GM12878 (cell line): ENCODE measurements around the gene GPR68. TPM values are rescaled to one million over a fixed set of nuclear protein-coding genes. Genes with fewer than 3 reads are reported as not detected.

Experiments
- ATAC-seq: fragments of 200-7000 bp; cut with Tn5 transposase; 3 replicates; pipeline ENCODE4 v1.9.1; 2020; ENCODE audit warnings: mild to moderate bottlenecking, moderate library complexity
- BruUV-seq: library from RNA; stranded (reverse); fragments of 400-500 nt; replicated peaks from 2 replicates; lab custom pipeline; 2021; lab: Mats Ljungman, UMichigan
- CTCF ChIA-PET: fragments of 300-600 bp; sonication (Branson Sonifier 250); formaldehyde crosslinking; extraction: SDS; loops from one replicate; lab custom pipeline; 2021; ENCODE audit warnings: inconsistent platforms; lab: Yijun Ruan, JAX
- POLR2A ChIA-PET: fragments of 350-600 bp; formaldehyde crosslinking; extraction: SDS; loops from one replicate; lab custom pipeline; 2021; ENCODE audit warnings: inconsistent platforms; lab: Charles Lee
- RAD21 ChIA-PET: fragments of 300-600 bp; sonication (Branson Sonifier 250); formaldehyde crosslinking; loops from one replicate; lab custom pipeline; 2023; ENCODE audit warnings: antibody characterized with exemption; ENCODE audit not compliant: unreplicated experiment; lab: Charles Lee
- SMC1A ChIA-PET: fragments of 300-600 bp; sonication (Branson Sonifier 250); formaldehyde crosslinking; loops from one replicate; lab custom pipeline; 2023; ENCODE audit not compliant: unreplicated experiment, uncharacterized antibody; lab: Charles Lee
- DNase-seq: peaks from one replicate; pipeline ENCODE4 v3.0.0-alpha.2; 2011; ENCODE audit warnings: low read depth, low spot score
- FAIRE-seq: peaks from 3 replicates; lab custom pipeline; 2011; peaks lifted over from hg19 to GRCh38; lab: Jason Lieb, UNC
- H2AFZ ChIP-seq: 2 replicates; pipeline ENCODE4 v1.6.0; 2011; ENCODE audit warnings: low read depth, low read length, control low read depth; ENCODE audit not compliant: control insufficient read depth
- H3K27ac ChIP-seq: 2 replicates; pipeline ENCODE4 v1.5.1; 2011; ENCODE audit warnings: control low read depth; ENCODE audit not compliant: control insufficient read depth, insufficient read depth
- H3K27me3 ChIP-seq, 2 experiments: replicated peaks in 1 of 2; 2 replicates each; pipeline versions ENCODE4 v1.6.0 to v1.6.1; 2011; ENCODE audit warnings: low read length in 1 of 2; ENCODE audit not compliant: control insufficient read depth in 2 of 2, insufficient read depth in 2 of 2
- H3K36me3 ChIP-seq, 2 experiments: 2 replicates each; pipeline ENCODE4 v1.5.1; 2011; ENCODE audit warnings: low read length in 1 of 2; ENCODE audit not compliant: control insufficient read depth in 2 of 2, insufficient read depth in 2 of 2
- H3K4me1 ChIP-seq: 2 replicates; pipeline ENCODE4 v1.6.1; 2011; ENCODE audit warnings: mild to moderate bottlenecking, low read length, moderate library complexity, mixed read lengths; ENCODE audit not compliant: control insufficient read depth, insufficient read depth
- H3K4me2 ChIP-seq: 2 replicates; pipeline ENCODE4 v1.6.0; 2011; ENCODE audit warnings: control low read depth; ENCODE audit not compliant: control insufficient read depth, insufficient read depth
- H3K4me3 ChIP-seq: fragments of 200-600 bp; sonication (generic); 2 replicates; pipeline ENCODE4 v1.5.1; 2016
- H3K79me2 ChIP-seq: 2 replicates; pipeline ENCODE4 v1.6.0; 2011; ENCODE audit warnings: low read length; ENCODE audit not compliant: control insufficient read depth, insufficient read depth
- H3K9ac ChIP-seq: 2 replicates; pipeline ENCODE4 v1.8.0; 2011; ENCODE audit warnings: low read length, control low read depth, mixed read lengths; ENCODE audit not compliant: control insufficient read depth, insufficient read depth
- H3K9me3 ChIP-seq: replicated peaks from 3 replicates; pipeline ENCODE4 v1.5.1; 2011; ENCODE audit warnings: mild to moderate bottlenecking, low read length; ENCODE audit not compliant: control insufficient read depth, insufficient read depth
- H4K20me1 ChIP-seq: 2 replicates; pipeline ENCODE4 v1.6.0; 2011; ENCODE audit not compliant: control insufficient read depth, insufficient read depth
- CUX1 ChIP-seq: IDR thresholded peaks from 2 replicates; pipeline ENCODE4 v1.6.1; 2012; ENCODE audit warnings: improper control_type of control experiment, low read depth, low read length; ENCODE audit not compliant: insufficient replicate concordance
- FOXK2 ChIP-seq: fragments of 450-650 bp; IDR thresholded peaks from 2 replicates; pipeline ENCODE4 v1.6.1; 2017; ENCODE audit warnings: mild to moderate bottlenecking, moderate library complexity
- TAF1 ChIP-seq: IDR thresholded peaks from 2 replicates; pipeline ENCODE4 v1.6.1; 2011; ENCODE audit warnings: mild to moderate bottlenecking, low read depth, low read length, borderline replicate concordance
- ZSCAN29 ChIP-seq: fragments of 450-650 bp; IDR thresholded peaks from 2 replicates; pipeline ENCODE4 v1.6.1; 2017; ENCODE audit warnings: mild to moderate bottlenecking, moderate library complexity
- WGBS: methylation state at CpG from one replicate; pipeline ENCODE4 v1.1.6; 2016; ENCODE audit warnings: low lambda C conversion rate; ENCODE audit not compliant: insufficient replicate concordance, insufficient coverage; ENCODE audit errors: missing lambda C conversion rate; 5-methylcytosine and 5-hydroxymethylcytosine counted together
- in situ Hi-C: fragments of 300-500 bp; cut with MboI; formaldehyde crosslinking; loops from 9 replicates; pipeline ENCODE4 v1.14.3; 2018; ENCODE audit warnings: mixed read lengths
- intact Hi-C: fragments of 100-400 bp; cut with micrococcal nuclease; formaldehyde crosslinking; loops from one replicate; pipeline ENCODE4 v1.14.2; 2022; ENCODE audit not compliant: unreplicated experiment
- polyA plus RNA-seq, 11 experiments: library from polyadenylated mRNA; depleted of rRNA in 4 of 11; unstranded in 6 of 11; stranded (reverse) in 5 of 11; fragments of >200 nt; fragmentation: Nextera tagmentation in 4 of 11; fragmentation: Illumina TruSeq in 1 of 11; extraction: Ambion mirVana in 4 of 11; extraction: Trizol in 1 of 11; gene quantifications; 1 replicate in 1 of 11; 2 replicates in 10 of 11; pipeline versions ENCODE4 v1.2.1 to v1.2.3, GENCODE V29; 2011 to 2016; ENCODE audit warnings: inconsistent platforms in 2 of 11, missing spikeins in 2 of 11, low read depth in 1 of 11
- total RNA-seq, 4 experiments: library from RNA; depleted of rRNA in 3 of 4; stranded (reverse); fragments of >200 nt in 3 of 4; fragmentation: Illumina TruSeq in 1 of 4; extraction: Trizol in 1 of 4; gene quantifications; 2 replicates each; pipeline versions ENCODE4 v1.2.1 to v1.2.3, GENCODE V29; 2013 to 2021

The GPR68 gene
- total and polyA plus RNA-seq, 10 of the 15 experiments (the other 5 are each of a cell fraction or from before 2014, with no cell fraction given), result 0.06 to 3.4 (median 1.8) TPM

- no peaks in the 10 kb centered on the region; the same call in 1 of the 2 replicates for H3K79me2 ChIP-seq
- no peaks in the 10 kb centered on the region for H4K20me1 ChIP-seq
- peaks cover 10% of the 10 kb centered on the region for H3K9me3 ChIP-seq
- ChIA-PET CTCF (no interaction called here), POLR2A (no interaction called here), SMC1A (no interaction called here), RAD21 (no interaction called here)
- peaks cover 44% of the 10 kb centered on the region for H3K4me1 ChIP-seq
- peaks cover 0 to 8% of the 10 kb centered on the region in 2 experiments; a peak in 2 of 4 replicates for H3K36me3 ChIP-seq
- no peak overlapping the region for H3K4me2 ChIP-seq
- no peak for TF ChIP-seq CUX1
- TF ChIP-seq ZSCAN29, result no peak
- TF ChIP-seq TAF1, result no peak
- TF ChIP-seq FOXK2, result no peak
- H3K27me3 ChIP-seq, result no peaks in the 10 kb centered on the region
- no TSS peak for BruUV-seq
- no peak overlapping the region for H2AFZ ChIP-seq
- DNase-seq (no peak), ATAC-seq (no peak), FAIRE-seq (no peak)
- no peak overlapping the region for H3K4me3 ChIP-seq
- intact Hi-C loops, result no loop called here
- WGBS, result 55% methylated on average over 2 of the region's 2 CpGs
- in situ Hi-C loops, result no loop called here
- no peak overlapping the region for H3K9ac ChIP-seq
- H3K27ac ChIP-seq, result no peak overlapping the region
Observed at GRCh38 chr14:91232052-91232451, 12.5 kb downstream of the GPR68 start.
